Loucy (cell line): Measurements from ENCODE around the gene THEM4.
"Not testable (repeated sequence)": the region's sequence is repeated elsewhere in the genome, so short reads cannot be mapped to it uniquely, and the experiment has no call there.

Experiments used
- CTCF ChIP-seq: fragments of 200-600 bp; sonication (generic); conservative IDR thresholded peaks from 2 replicates; pipeline ENCODE4 v1.5.1; 2014; ENCODE audit warnings: mild to moderate bottlenecking, antibody characterized with exemption, low read length
- EZH2phosphoT487 ChIP-seq: fragments of 200-600 bp; IDR thresholded peaks from 2 replicates; pipeline ENCODE4 v1.6.1; 2018; ENCODE audit warnings: antibody characterized with exemption, mild to moderate bottlenecking, moderate library complexity, borderline replicate concordance

- TF ChIP-seq CTCF, EZH2phosphoT487: not testable (repeated sequence)
Observed at GRCh38 chr1:151906324-151906645, 3.0 kb downstream of the THEM4 start.
